CD4-positive, alpha-beta memory T cell (primary cell): Measurements from ENCODE around the gene NPR1. TPM values are rescaled to one million over a fixed set of nuclear protein-coding genes. Genes with fewer than 3 reads are reported as not detected.
"Not testable (repeated sequence)": the region's sequence is repeated elsewhere in the genome, so short reads cannot be mapped to it uniquely, and the experiment has no call there.

Experiments used
- CTCF ChIA-PET: fragments of 350-600 bp; sonication (Branson Sonifier 250); formaldehyde crosslinking; loops from one replicate; lab custom pipeline; 2021; ENCODE audit warnings: inconsistent platforms; ENCODE audit not compliant: partially characterized antibody; lab: Charles Lee
- POLR2A ChIA-PET: fragments of 350-600 bp; sonication (Branson Sonifier 250); formaldehyde crosslinking; loops from one replicate; lab custom pipeline; 2021; ENCODE audit not compliant: partially characterized antibody; lab: Charles Lee
- DNase-seq, 5 donors: peaks; one replicate each; pipeline versions ENCODE4 v3.0.0 to v3.0.0-alpha.2; 2020 to 2022; ENCODE audit warnings: mixed read lengths in 1 of 5
- H3K27ac ChIP-seq: one replicate; pipeline ENCODE4 v1.7.0; 2013; ENCODE audit warnings: low read depth, low read length
- H3K27me3 ChIP-seq: 2 replicates; pipeline ENCODE4 v1.7.0; 2013; ENCODE audit warnings: mild to moderate bottlenecking, low read length, moderate library complexity; ENCODE audit not compliant: insufficient read depth
- H3K36me3 ChIP-seq: 2 replicates; pipeline ENCODE4 v1.7.0; 2013; ENCODE audit warnings: mild to moderate bottlenecking, low read length, moderate library complexity; ENCODE audit not compliant: insufficient read depth
- H3K4me1 ChIP-seq: 2 replicates; pipeline ENCODE4 v1.7.0; 2013; ENCODE audit warnings: mild to moderate bottlenecking, low read length, moderate library complexity; ENCODE audit not compliant: insufficient read depth
- H3K4me3 ChIP-seq, 2 donors: one replicate each; pipeline ENCODE4 v1.7.0; 2013; ENCODE audit warnings: low read length in 2 of 2, mild to moderate bottlenecking in 1 of 2
- H3K9me3 ChIP-seq, 2 donors: one replicate each; pipeline ENCODE4 v1.7.0; 2013; ENCODE audit warnings: low read length in 2 of 2, control low read depth in 1 of 2; ENCODE audit not compliant: control insufficient read depth in 1 of 2
- H3K27ac Mint-ChIP-seq, 7 donors: one replicate each; pipeline ENCODE4 v1.8.0; 2020 to 2021; ENCODE audit warnings: mixed read lengths in 7 of 7, mild to moderate bottlenecking in 6 of 7, inconsistent platforms in 3 of 7, moderate library complexity in 3 of 7
- H3K27me3 Mint-ChIP-seq, 2 donors: one replicate each; pipeline ENCODE4 v1.8.0; 2020 to 2021; ENCODE audit warnings: mixed read lengths in 2 of 2
- H3K36me3 Mint-ChIP-seq, 2 donors: one replicate each; pipeline ENCODE4 v1.8.0; 2020 to 2021; ENCODE audit warnings: mixed read lengths in 2 of 2, inconsistent platforms in 1 of 2, mild to moderate bottlenecking in 1 of 2
- H3K4me1 Mint-ChIP-seq, 4 donors: one replicate each; pipeline ENCODE4 v1.8.0; 2020 to 2021; ENCODE audit warnings: mixed read lengths in 4 of 4, mild to moderate bottlenecking in 1 of 4
- H3K4me3 Mint-ChIP-seq, 8 donors: one replicate each; pipeline ENCODE4 v1.8.0; 2020 to 2021; ENCODE audit warnings: mixed read lengths in 8 of 8, mild to moderate bottlenecking in 7 of 8, moderate library complexity in 6 of 8, inconsistent platforms in 3 of 8
- H3K9me3 Mint-ChIP-seq, 8 donors: one replicate each; pipeline ENCODE4 v1.8.0; 2020 to 2021; ENCODE audit warnings: mixed read lengths in 8 of 8, mild to moderate bottlenecking in 5 of 8, inconsistent platforms in 3 of 8, moderate library complexity in 1 of 8
- intact Hi-C: fragments of 100-400 bp; cut with micrococcal nuclease; formaldehyde crosslinking; loops from one replicate; pipeline ENCODE4 v1.15.1; 2023
- polyA plus RNA-seq, 2 donors: library from polyadenylated mRNA; unstranded; fragments of 300-500 nt; fragmentation: Illumina TruSeq; gene quantifications; one replicate each; pipeline ENCODE4 v1.2.3, GENCODE V29; 2021
- total RNA-seq, 2 experiments: library from RNA; stranded (reverse); gene quantifications; one replicate each; pipeline ENCODE4 v1.2.3, GENCODE V29; 2021

Gene NPR1
- total and polyA plus RNA-seq, 4 experiments from 2014 or later: not detected

- DNase-seq: no peak
- Histone ChIP-seq H3K4me3 (no peak overlapping the region), H3K4me1 (no peaks in the 10 kb centered on the region), H3K36me3 (no peaks in the 10 kb centered on the region), H3K27me3 (no peaks in the 10 kb centered on the region), H3K9me3 (no peaks in the 10 kb centered on the region), H3K27ac (no peak overlapping the region)
- H3K27me3 Mint-ChIP-seq: peaks cover 3 to 9% of the 10 kb centered on the region in 2 donors
- no peak overlapping the region for H3K27ac Mint-ChIP-seq
- intact Hi-C loops: no loop called here
- POLR2A ChIA-PET: no interaction called here
- H3K4me3 Mint-ChIP-seq: no peak overlapping the region
- no peaks in the 10 kb centered on the region for H3K9me3 Mint-ChIP-seq
- CTCF ChIA-PET: no interaction called here
- peaks cover 0 to 2% (median 0%) of the 10 kb centered on the region in 4 donors for H3K4me1 Mint-ChIP-seq
- no peaks in the 10 kb centered on the region for H3K36me3 Mint-ChIP-seq
Observed at GRCh38 chr1:153717330-153717729, 38.8 kb downstream of the NPR1 start.

GRCh38 chr1:153723687-153724086, 45.2 kb downstream of the NPR1 start:
- intact Hi-C loops: no loop called here

DNA sequence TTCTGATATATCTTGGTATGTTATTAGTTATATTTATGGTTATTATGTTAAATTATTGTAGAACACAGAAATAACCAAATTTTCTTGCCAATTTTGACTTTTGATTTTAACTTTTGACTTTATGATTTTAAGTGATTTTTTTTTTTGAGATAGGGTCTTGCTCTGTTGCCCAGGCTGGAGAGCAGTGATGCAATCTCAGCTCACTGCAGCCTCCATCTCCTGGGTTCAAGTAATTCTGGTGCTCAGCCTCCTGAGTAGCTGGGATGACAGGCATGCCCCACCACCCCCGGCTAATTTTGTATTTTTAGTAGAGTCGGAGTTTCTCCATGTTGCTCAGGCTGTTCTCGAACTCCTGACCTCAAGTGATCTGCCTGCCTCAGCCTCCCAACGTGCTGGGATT, 46.1 kb downstream of the NPR1 start:
- H3K4me3 ChIP-seq, H3K27ac ChIP-seq, H3K9me3 Mint-ChIP-seq, POLR2A ChIA-PET, H3K27me3 Mint-ChIP-seq, H3K27ac Mint-ChIP-seq, DNase-seq, H3K4me3 Mint-ChIP-seq, H3K27me3 ChIP-seq, CTCF ChIA-PET, H3K36me3 Mint-ChIP-seq, H3K9me3 ChIP-seq, H3K36me3 ChIP-seq, intact Hi-C loops: not testable (repeated sequence)
- peaks cover 21% of the 10 kb centered on the region for H3K4me1 ChIP-seq
- H3K4me1 Mint-ChIP-seq: peaks cover 8 to 20% (median 14%) of the 10 kb centered on the region in 4 donors

More at GRCh38 chr1:153723687-153724086, 45.2 kb downstream of the NPR1 start:
- no peaks in the 10 kb centered on the region for H3K36me3 Mint-ChIP-seq
- ChIA-PET POLR2A (no interaction called here), CTCF (interaction anchor here (1.2 kb wide), 1 partner anchor 46 kb away, joined by 3 read pairs; no protein-coding TSS in a partner anchor)
- H3K27ac Mint-ChIP-seq: no peak overlapping the region
- H3K9me3 Mint-ChIP-seq: no peaks in the 10 kb centered on the region
- no peaks in the 10 kb centered on the region for H3K27me3 Mint-ChIP-seq
- H3K4me1 Mint-ChIP-seq: peaks cover 3 to 10% (median 6%) of the 10 kb centered on the region in 4 donors
- H3K27me3 ChIP-seq: no peaks in the 10 kb centered on the region
- H3K9me3 ChIP-seq: no peaks in the 10 kb centered on the region
- no peak overlapping the region for H3K27ac ChIP-seq
- no peak overlapping the region for H3K4me3 Mint-ChIP-seq
- no peaks in the 10 kb centered on the region for H3K36me3 ChIP-seq
- no peak for DNase-seq
- H3K4me3 ChIP-seq: no peak overlapping the region
- peaks cover 12% of the 10 kb centered on the region for H3K4me1 ChIP-seq

GRCh38 chr1:153727463-153728304, 49.2 kb downstream of the NPR1 start, which contains the start of gene INTS3:
Gene INTS3, plus strand, starts transcription at chr1:153728050. Its CDS starts 585 bp downstream, at chr1:153728635.
- POLR2A ChIA-PET: interaction anchor here (0.6 to 1.9 kb wide), 19 partner anchors 8 to 264 kb away, joined by 3 to 15 read pairs (median 4); partner anchors contain the start of genes CHTOP, CREB3L4, GATAD2B and ILF2
- intact Hi-C loops: loop anchor here (1.0 to 2.0 kb wide), 5 partner anchors 22 to 195 kb away; partner anchors contain the start of genes CHTOP and GATAD2B
- Mint-ChIP-seq H3K27ac (peak within 1 kb of the TSS; percentile 93 to 99 (median 97)), H3K4me1 (peaks cover 19 to 36% (median 29%) of the 10 kb centered on the region in 4 donors), H3K36me3 (peaks cover 8% of the 10 kb centered on the region in 2 donors), H3K27me3 (no peaks in the 10 kb centered on the region), H3K4me3 (peak within 1 kb of the TSS; percentile 88 to 96 (median 93)), H3K9me3 (peaks cover 0 to 2% (median 0%) of the 10 kb centered on the region in 8 donors)
- Histone ChIP-seq H3K4me3 (peak within 1 kb of the TSS; percentile 79 to 98), H3K9me3 (no peaks in the 10 kb centered on the region), H3K27ac (peak within 1 kb of the TSS; percentile 93), H3K36me3 (no peaks in the 10 kb centered on the region), H3K4me1 (peaks cover 32% of the 10 kb centered on the region), H3K27me3 (no peaks in the 10 kb centered on the region)
- CTCF ChIA-PET: interaction anchor here (1.0 kb wide), 1 partner anchor 55 kb away, joined by 3 read pairs; no protein-coding TSS in a partner anchor
- peak; percentile 98 to 100 (median 99) for DNase-seq

DNA sequence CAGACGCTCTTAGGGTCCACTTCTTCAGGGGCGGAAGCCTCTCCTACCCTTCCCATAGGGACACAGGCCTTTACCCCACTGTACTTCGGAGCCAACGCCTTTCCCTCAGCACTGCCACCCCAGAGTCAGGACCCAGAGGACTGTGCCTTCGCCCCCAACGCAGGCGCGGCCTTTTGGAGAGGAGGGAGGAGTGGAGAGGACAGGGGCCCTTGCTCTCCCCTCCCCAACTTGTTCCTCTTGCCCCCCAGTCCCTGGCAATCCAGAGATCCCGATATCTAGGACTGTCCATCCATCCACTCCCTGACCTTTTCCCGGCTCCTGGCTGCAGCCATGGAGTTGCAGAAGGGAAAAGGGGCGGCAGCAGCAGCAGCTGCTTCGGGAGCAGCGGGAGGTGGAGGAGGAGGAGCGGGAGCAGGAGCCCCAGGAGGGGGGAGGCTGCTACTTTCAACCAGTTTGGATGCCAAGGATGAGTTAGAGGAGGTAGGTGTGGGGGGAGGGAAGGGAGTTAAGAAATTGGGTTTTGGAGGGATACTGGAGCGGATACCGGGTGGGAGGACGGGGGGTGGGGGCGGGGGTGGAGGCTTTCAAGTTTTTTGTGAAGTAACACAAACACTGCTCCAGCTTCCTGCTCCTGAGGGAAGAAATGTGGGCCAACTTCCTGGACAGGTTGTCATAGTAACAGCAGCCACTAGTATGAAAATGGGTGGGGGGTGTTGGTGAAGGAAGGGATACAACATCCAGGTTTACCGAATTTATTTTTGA, 50.0 kb downstream of the NPR1 start:
- CTCF ChIA-PET: no interaction called here
- POLR2A ChIA-PET: interaction anchor here (0.5 to 1.9 kb wide), 16 partner anchors 8 to 262 kb away, joined by 3 to 15 read pairs (median 4); partner anchors contain the start of genes CHTOP, ILF2 and RPS27
- intact Hi-C loops: loop anchor here (2.0 kb wide), 1 partner anchor 54 kb away; no protein-coding TSS in a partner anchor
- peak in 1 of 5 donors; percentile 9 for DNase-seq
- H3K27me3 ChIP-seq: no peaks in the 10 kb centered on the region
- peaks cover 32% of the 10 kb centered on the region for H3K4me1 ChIP-seq
- H3K36me3 ChIP-seq: no peaks in the 10 kb centered on the region
- H3K4me1 Mint-ChIP-seq: peaks cover 19 to 36% (median 29%) of the 10 kb centered on the region in 4 donors
- peak overlapping the region; percentile 79 to 98 for H3K4me3 ChIP-seq
- no peaks in the 10 kb centered on the region for H3K9me3 ChIP-seq
- peaks cover 0 to 2% (median 0%) of the 10 kb centered on the region in 8 donors for H3K9me3 Mint-ChIP-seq
- peak overlapping the region; percentile 93 for H3K27ac ChIP-seq
- peak overlapping the region; percentile 88 to 96 (median 93) for H3K4me3 Mint-ChIP-seq
- H3K27me3 Mint-ChIP-seq: no peaks in the 10 kb centered on the region
- H3K27ac Mint-ChIP-seq: peak overlapping the region; percentile 93 to 99 (median 97)
- H3K36me3 Mint-ChIP-seq: peaks cover 8% of the 10 kb centered on the region in 2 donors

GRCh38 chr1:153730468-153730988, 52.0 kb downstream of the NPR1 start:
- no peak for DNase-seq
- ChIA-PET POLR2A (interaction anchor here (1.4 kb wide), 1 partner anchor 10 kb away, joined by 3 read pairs; no protein-coding TSS in a partner anchor), CTCF (interaction anchor here (1.3 kb wide), 1 partner anchor 256 kb away, joined by 4 read pairs; the partner anchor contains the start of gene RAB13)
- Mint-ChIP-seq H3K27ac (peak overlapping the region in 5 of 7 donors; percentile 35 to 97 (median 77)), H3K27me3 (no peaks in the 10 kb centered on the region), H3K4me1 (peaks cover 22 to 36% (median 30%) of the 10 kb centered on the region in 4 donors), H3K4me3 (peak overlapping the region in 6 of 8 donors; percentile 10 to 43 (median 22)), H3K36me3 (peaks cover 9 to 15% of the 10 kb centered on the region in 2 donors), H3K9me3 (peaks cover 0 to 2% (median 0%) of the 10 kb centered on the region in 8 donors)
- no peaks in the 10 kb centered on the region for H3K9me3 ChIP-seq
- intact Hi-C loops: no loop called here
- no peak overlapping the region for H3K4me3 ChIP-seq
- H3K27me3 ChIP-seq: no peaks in the 10 kb centered on the region
- H3K4me1 ChIP-seq: peaks cover 32% of the 10 kb centered on the region
- no peaks in the 10 kb centered on the region for H3K36me3 ChIP-seq
- H3K27ac ChIP-seq: no peak overlapping the region
